ENCODE results near the gene WDSUB1. TPM values are rescaled to one million over a fixed set of nuclear protein-coding genes. Genes with fewer than 3 reads are reported as not detected.

WDSUB1 gene
- total RNA-seq, 1 donor from 2014 or later = 5.6 TPM

DNA sequence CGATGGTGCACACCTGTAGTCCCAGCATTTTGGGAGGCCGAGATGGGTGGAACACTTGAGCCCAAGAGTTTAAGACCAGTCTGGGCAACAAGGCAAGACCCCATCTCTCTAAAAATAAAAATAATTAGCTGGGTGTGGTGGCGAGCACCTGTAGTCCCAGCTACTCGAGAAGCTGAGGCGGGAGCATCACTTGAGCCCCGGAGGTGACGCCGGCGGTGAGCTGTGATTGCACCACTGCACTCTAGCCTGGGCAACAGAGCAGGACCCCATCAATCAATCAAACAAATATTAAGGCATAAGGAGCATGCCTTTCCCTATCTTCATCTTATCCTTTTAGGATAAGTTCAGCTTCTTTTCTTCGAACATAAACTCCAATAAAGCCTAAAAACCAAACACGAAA, 1.1 kb downstream of the WDSUB1 start:
- H3K4me3 Mint-ChIP-seq = peak overlapping the region; percentile 83
- H3K27ac Mint-ChIP-seq = no peak overlapping the region
- peaks cover 13% of the 10 kb centered on the region for H3K4me1 Mint-ChIP-seq
- no peaks in the 10 kb centered on the region for H3K9me3 Mint-ChIP-seq
- H3K36me3 Mint-ChIP-seq (ENCODE audit: low read depth) = peaks cover 2% of the 10 kb centered on the region
- intact Hi-C loops (cut with micrococcal nuclease) = loop anchor here (10.0 kb wide), 1 partner anchor 609 kb away; no protein-coding TSS in a partner anchor
- H3K27me3 Mint-ChIP-seq = no peaks in the 10 kb centered on the region
- no peak for DNase-seq

DNA sequence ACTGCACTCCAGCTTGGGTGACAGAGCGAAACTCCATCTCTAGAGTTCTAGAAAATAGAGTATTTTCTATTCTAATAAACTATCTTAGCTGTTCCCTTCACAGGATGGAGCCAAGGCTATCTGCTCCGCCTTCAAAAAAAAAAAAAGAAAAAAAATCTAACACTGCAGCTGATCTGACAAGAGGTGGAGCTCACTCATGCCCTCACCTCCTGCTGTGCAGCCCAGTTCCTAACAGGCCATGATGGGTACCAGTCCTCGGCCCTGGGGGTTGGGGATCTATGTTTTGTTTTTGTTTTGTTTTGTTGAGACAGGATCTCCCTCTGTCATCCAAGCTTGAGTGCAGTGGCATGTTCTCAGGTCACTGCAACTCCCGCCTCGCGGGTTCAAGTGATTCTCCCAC, 3.0 kb downstream of the WDSUB1 start:
- H3K36me3 Mint-ChIP-seq (ENCODE audit: low read depth) = peaks cover 5% of the 10 kb centered on the region
- DNase-seq = no peak
- H3K9me3 Mint-ChIP-seq = no peaks in the 10 kb centered on the region
- H3K27me3 Mint-ChIP-seq = no peaks in the 10 kb centered on the region
- peaks cover 9% of the 10 kb centered on the region for H3K4me1 Mint-ChIP-seq
- intact Hi-C loops (cut with micrococcal nuclease) = loop anchor here (10.0 kb wide), 1 partner anchor 611 kb away; no protein-coding TSS in a partner anchor
- no peak overlapping the region for H3K27ac Mint-ChIP-seq
- H3K4me3 Mint-ChIP-seq = no peak overlapping the region

DNA sequence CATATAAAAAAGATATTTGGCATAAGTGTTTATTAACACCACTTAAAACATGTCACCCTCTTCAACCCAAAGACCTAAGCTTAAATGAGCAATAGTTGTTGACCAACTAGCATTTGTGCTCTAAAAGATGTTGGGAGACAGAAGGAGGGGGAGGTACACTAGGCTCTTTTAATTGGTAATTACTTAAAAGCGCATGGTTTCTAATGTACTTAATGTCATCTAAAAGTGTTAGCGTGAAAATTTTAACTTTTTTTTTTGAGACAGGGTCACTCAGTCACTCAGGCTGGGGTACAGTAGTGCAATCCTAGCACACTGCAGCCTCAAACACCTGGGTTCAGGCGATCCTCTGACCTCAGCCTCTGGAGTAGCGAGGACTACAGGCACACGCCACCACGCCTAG, 5.5 kb downstream of the WDSUB1 start:
- Mint-ChIP-seq H3K27ac (no peak overlapping the region), H3K9me3 (no peaks in the 10 kb centered on the region), H3K36me3 (ENCODE audit: low read depth) (peaks cover 5% of the 10 kb centered on the region), H3K27me3 (no peaks in the 10 kb centered on the region), H3K4me1 (peaks cover 6% of the 10 kb centered on the region), H3K4me3 (no peak overlapping the region)
- no peak for DNase-seq
- intact Hi-C loops (cut with micrococcal nuclease) = loop anchor here (10.0 kb wide), 1 partner anchor 614 kb away; no protein-coding TSS in a partner anchor

DNA sequence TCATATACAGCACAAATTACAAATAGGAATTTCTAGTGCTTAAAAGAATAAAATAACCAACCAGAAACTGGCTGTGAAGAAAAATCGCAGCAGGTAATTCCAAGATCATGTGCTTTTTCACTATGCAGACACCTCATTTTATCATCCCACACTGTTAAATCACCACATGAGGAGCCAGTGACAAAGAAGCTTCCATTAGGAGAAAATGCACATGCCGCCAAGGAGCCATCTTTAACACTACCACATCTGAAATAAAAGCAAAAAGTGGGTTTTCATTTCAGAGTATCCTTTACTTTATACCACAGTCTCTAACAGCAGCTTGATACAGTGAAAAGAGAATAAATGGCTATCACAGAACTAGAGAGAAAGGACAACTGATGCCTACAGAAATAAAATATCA, 6.8 kb downstream of the WDSUB1 start:
- Mint-ChIP-seq H3K9me3 (no peaks in the 10 kb centered on the region), H3K27ac (no peak overlapping the region), H3K36me3 (ENCODE audit: low read depth) (peaks cover 7% of the 10 kb centered on the region), H3K27me3 (no peaks in the 10 kb centered on the region), H3K4me1 (peaks cover 4% of the 10 kb centered on the region), H3K4me3 (no peak overlapping the region)
- intact Hi-C loops (cut with micrococcal nuclease) = loop anchor here (10.0 kb wide), 1 partner anchor 615 kb away; no protein-coding TSS in a partner anchor
- peak; percentile 25 for DNase-seq

DNA sequence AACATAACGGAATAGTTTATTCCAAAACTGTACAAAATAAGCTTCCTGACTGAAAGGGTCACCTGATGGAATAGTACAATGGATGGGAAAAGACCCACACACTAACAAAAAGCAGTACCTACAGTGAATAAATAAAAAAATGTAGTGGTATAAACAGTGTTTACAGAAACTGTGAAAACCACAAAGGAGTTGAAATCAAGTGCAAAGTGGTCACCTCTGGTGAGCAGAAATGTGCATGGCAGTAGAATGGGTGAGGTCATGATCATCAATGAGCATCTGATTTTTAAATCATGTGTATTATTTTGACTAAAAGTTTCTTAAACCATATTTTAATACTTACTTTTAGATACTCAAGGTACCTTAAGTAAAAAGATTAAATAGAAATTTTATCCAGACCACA, 11.4 kb downstream of the WDSUB1 start:
- Mint-ChIP-seq H3K27me3 (no peaks in the 10 kb centered on the region), H3K4me3 (no peak overlapping the region), H3K27ac (no peak overlapping the region), H3K36me3 (ENCODE audit: low read depth) (peaks cover 8% of the 10 kb centered on the region), H3K9me3 (no peaks in the 10 kb centered on the region), H3K4me1 (no peaks in the 10 kb centered on the region)
- DNase-seq = no peak
- intact Hi-C loops (cut with micrococcal nuclease) = no loop called here

DNA sequence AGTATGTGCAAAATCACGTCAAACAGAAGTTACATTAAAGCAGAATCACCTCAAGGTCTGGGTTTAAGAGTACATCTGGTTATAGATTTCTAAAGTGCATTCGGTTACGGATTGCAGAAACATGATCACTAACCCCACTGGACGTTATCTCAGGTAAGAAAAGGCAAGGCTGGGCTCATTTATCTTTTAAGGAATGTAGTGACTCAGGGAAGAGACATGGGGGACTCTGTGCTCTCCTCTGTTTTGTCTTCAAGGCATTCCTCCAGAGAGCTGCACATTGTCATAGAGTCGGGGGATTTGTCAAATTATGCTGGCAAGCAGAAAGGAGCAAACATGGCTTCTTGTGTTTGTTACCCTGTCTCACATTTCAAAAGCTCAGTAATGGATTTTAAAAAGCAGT, 14.3 kb downstream of the WDSUB1 start:
- Mint-ChIP-seq H3K36me3 (ENCODE audit: low read depth) (peaks cover 12% of the 10 kb centered on the region), H3K27ac (no peak overlapping the region), H3K9me3 (no peaks in the 10 kb centered on the region), H3K4me1 (peaks cover 2% of the 10 kb centered on the region), H3K27me3 (no peaks in the 10 kb centered on the region), H3K4me3 (no peak overlapping the region)
- intact Hi-C loops (cut with micrococcal nuclease) = no loop called here
- no peak for DNase-seq

DNA sequence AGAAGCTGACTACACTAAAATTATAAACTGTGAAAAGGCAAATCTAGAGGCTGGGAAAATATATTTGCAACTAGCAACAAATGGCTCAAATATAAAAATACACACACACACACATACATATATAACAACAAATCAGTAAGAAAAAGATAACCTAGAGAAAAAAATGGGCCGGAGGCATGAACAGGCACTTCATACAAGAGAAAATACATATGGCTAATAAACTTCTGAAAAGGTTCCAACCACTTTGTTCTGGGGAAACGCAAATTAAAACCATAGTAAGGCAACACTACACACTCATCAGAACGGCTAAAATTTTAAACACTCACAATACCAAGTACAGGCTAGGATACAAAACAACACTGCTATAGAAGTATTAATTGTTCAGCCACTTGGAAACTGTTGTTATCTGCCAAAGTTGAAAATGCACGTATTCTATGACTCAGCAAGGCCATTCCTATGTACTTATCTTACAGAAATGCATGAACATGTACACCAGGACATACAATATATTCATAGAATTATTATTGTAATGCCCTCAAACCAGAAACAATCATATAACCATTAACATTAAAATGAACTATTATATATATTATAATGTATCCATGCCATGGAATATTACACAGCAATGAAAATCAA, 15.6 kb downstream of the WDSUB1 start:
- intact Hi-C loops (cut with micrococcal nuclease) = no loop called here
- peaks cover 2% of the 10 kb centered on the region for H3K4me1 Mint-ChIP-seq
- H3K4me3 Mint-ChIP-seq = no peak overlapping the region
- peaks cover 12% of the 10 kb centered on the region for H3K36me3 Mint-ChIP-seq (ENCODE audit: low read depth)
- no peak overlapping the region for H3K27ac Mint-ChIP-seq
- no peaks in the 10 kb centered on the region for H3K9me3 Mint-ChIP-seq
- DNase-seq = no peak
- no peaks in the 10 kb centered on the region for H3K27me3 Mint-ChIP-seq

DNA sequence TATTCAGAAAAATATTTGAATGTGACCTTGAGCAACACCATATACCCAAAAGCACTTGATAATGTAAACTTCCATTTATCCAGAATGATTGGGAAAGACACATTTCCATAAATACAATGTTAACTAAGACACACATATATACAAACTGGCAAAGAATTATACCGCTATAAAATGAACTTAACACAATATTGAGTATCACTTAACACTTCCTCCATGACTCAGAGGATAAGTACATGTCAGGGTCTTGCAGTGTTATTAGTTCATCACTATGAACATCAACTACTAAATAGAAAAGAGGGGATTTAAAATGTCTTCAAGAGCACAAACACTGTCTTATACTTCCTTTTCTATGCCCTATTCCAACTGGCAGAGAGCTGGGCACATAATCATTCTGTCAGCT, 18.6 kb downstream of the WDSUB1 start:
- no peaks in the 10 kb centered on the region for H3K9me3 Mint-ChIP-seq
- H3K36me3 Mint-ChIP-seq (ENCODE audit: low read depth) = peaks cover 13% of the 10 kb centered on the region
- no peak overlapping the region for H3K4me3 Mint-ChIP-seq
- no peak overlapping the region for H3K27ac Mint-ChIP-seq
- H3K4me1 Mint-ChIP-seq = peaks cover 2% of the 10 kb centered on the region
- DNase-seq = no peak
- intact Hi-C loops (cut with micrococcal nuclease) = no loop called here
- H3K27me3 Mint-ChIP-seq = no peaks in the 10 kb centered on the region

DNA sequence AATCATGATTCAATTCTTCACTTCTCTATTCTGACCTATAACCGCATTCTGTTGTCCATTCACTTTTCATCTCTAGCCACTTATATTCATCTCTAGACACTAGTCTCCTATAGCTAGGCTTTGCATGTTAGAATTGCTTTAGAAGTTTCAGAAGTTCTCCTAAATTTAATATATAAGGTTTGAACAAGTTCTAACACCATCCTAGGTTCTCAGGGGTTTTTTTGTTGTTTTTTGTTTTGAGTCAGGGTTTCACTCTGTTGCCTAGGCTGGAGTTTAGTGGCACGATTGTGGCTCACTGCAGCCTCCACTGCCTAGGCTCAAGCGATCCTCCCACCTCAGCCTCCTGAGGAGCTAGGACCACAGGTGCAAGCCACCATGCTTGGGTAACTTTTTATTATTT, 19.9 kb downstream of the WDSUB1 start:
- peaks cover 2% of the 10 kb centered on the region for H3K4me1 Mint-ChIP-seq
- no peaks in the 10 kb centered on the region for H3K9me3 Mint-ChIP-seq
- DNase-seq = no peak
- intact Hi-C loops (cut with micrococcal nuclease) = no loop called here
- no peaks in the 10 kb centered on the region for H3K27me3 Mint-ChIP-seq
- H3K4me3 Mint-ChIP-seq = no peak overlapping the region
- no peak overlapping the region for H3K27ac Mint-ChIP-seq
- H3K36me3 Mint-ChIP-seq (ENCODE audit: low read depth) = peaks cover 13% of the 10 kb centered on the region

DNA sequence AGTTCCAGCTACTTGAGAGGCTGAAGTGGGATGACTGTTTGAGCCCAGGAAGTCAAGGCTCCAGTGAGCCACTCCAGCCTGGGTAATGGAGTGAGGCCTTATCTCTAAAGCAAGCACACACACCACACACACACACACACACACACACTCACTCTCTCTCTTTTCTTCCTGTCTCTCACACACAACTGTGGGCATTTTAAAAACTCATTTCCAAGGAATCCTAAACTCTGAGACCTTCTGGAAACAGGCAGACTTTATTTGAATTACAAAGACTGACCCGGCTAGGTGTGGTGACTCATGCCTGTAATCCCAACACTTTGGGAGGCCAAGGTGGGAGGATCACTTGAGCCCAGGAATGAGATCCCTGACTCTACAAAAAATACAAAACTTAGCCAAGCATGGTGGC, 21.3 kb downstream of the WDSUB1 start:
- Mint-ChIP-seq H3K36me3 (ENCODE audit: low read depth) (peaks cover 10% of the 10 kb centered on the region), H3K4me3 (no peak overlapping the region), H3K27ac (no peak overlapping the region), H3K27me3 (no peaks in the 10 kb centered on the region), H3K4me1 (peaks cover 2% of the 10 kb centered on the region), H3K9me3 (no peaks in the 10 kb centered on the region)
- DNase-seq = no peak
- intact Hi-C loops (cut with micrococcal nuclease) = no loop called here

DNA sequence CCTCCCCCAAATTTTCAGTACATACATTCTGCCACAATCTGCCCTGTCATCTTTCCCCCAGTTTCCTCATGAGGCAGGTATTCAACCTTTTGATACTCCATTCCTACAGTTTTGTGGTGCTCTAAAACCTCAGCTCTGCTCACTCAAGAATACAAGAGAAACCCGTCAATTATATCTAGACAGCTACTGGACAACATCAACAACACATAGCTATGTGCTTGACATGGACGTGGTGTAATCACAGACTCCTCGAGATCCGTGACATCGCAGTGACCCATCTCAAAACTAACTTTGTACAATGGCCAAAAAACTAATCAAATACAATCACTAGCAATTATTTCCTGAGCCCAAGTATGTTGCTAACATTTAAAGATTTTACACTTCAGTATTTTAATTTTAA, 23.6 kb downstream of the WDSUB1 start:
- H3K4me3 Mint-ChIP-seq = no peak overlapping the region
- no peaks in the 10 kb centered on the region for H3K27me3 Mint-ChIP-seq
- intact Hi-C loops (cut with micrococcal nuclease) = no loop called here
- peaks cover 6% of the 10 kb centered on the region for H3K36me3 Mint-ChIP-seq (ENCODE audit: low read depth)
- no peak overlapping the region for H3K27ac Mint-ChIP-seq
- peaks cover 2% of the 10 kb centered on the region for H3K4me1 Mint-ChIP-seq
- no peaks in the 10 kb centered on the region for H3K9me3 Mint-ChIP-seq
- no peak for DNase-seq

DNA sequence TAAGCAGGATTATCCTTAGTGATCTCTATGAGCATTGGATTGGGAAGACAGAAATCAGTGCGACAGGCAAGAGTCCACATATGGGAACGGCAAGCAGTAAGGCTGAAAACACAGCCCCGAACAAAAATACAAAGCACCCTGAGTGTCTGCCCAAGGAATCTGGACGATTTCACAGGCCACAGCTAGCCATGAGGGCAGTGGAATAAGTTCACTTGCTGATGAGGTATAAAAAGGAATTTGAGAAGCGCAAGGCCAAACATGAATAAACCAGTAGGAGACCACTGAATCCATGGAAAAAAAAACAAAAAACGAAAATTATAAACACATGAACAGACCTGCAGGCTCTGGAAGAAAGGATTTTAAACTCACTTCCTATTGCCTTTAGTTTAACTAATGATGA, 24.3 kb downstream of the WDSUB1 start:
- intact Hi-C loops (cut with micrococcal nuclease) = no loop called here
- peaks cover 3% of the 10 kb centered on the region for H3K36me3 Mint-ChIP-seq (ENCODE audit: low read depth)
- H3K27ac Mint-ChIP-seq = no peak overlapping the region
- no peaks in the 10 kb centered on the region for H3K27me3 Mint-ChIP-seq
- no peak for DNase-seq
- no peaks in the 10 kb centered on the region for H3K4me1 Mint-ChIP-seq
- H3K9me3 Mint-ChIP-seq = no peaks in the 10 kb centered on the region
- H3K4me3 Mint-ChIP-seq = no peak overlapping the region

DNA sequence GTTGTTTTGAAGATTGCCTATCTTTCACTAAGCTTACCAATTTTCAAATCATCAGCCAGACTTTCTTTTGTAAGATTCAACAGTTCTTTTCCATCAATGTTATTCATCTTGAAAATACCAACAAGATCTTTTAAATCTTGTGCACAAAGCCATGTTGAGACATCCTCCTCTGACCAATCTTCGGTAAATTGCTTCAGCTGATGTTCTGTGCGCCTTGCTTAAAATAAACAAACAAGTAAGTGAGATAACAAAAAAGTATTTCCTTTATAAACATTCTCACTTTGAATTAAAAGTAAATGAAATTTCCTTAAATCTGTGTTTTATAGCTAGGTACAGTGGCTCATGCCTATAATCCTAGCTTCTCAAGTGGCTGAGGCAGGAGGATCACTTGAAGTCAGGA, 30.3 kb downstream of the WDSUB1 start:
- no peaks in the 10 kb centered on the region for H3K27me3 Mint-ChIP-seq
- no peak for DNase-seq
- intact Hi-C loops (cut with micrococcal nuclease) = no loop called here
- no peak overlapping the region for H3K4me3 Mint-ChIP-seq
- H3K4me1 Mint-ChIP-seq = no peaks in the 10 kb centered on the region
- H3K36me3 Mint-ChIP-seq (ENCODE audit: low read depth) = peaks cover 8% of the 10 kb centered on the region
- H3K9me3 Mint-ChIP-seq = no peaks in the 10 kb centered on the region
- H3K27ac Mint-ChIP-seq = no peak overlapping the region

DNA sequence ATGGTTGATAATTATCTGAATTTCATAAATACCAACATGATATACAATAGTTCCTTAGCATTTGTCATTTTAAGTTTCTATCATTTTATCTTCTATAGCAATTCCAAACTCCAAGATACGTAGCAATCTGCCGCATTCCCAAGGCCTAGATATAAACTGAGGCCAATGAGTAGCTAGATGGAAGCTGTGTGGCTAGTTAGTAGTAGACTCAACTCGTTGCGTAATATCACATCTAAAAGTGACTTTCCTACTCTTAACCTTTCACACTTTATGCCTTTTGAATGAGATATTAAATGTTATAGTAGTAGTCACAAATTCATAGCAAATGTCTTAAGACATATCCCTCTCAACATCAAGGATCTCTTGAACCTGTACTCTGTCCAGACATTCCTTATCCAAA, 33.6 kb downstream of the WDSUB1 start:
- no peak for DNase-seq
- Mint-ChIP-seq H3K9me3 (no peaks in the 10 kb centered on the region), H3K4me3 (no peak overlapping the region), H3K27me3 (no peaks in the 10 kb centered on the region), H3K27ac (no peak overlapping the region), H3K4me1 (no peaks in the 10 kb centered on the region), H3K36me3 (ENCODE audit: low read depth) (peaks cover 11% of the 10 kb centered on the region)
- intact Hi-C loops (cut with micrococcal nuclease) = no loop called here

All from activated CD4-positive, alpha-beta T cell treated with anti-CD3 and anti-CD28 coated beads, Interleukin-2, amount 10 ng/mL, durations not matched to agents 24 days and 14 days (primary cell).